Measurements from ENCODE around the gene SLC2A4RG.
"Not testable (repeated sequence)": the region's sequence is repeated elsewhere in the genome, so short reads cannot be mapped to it uniquely, and the experiment has no call there.

SLC2A4RG gene

GRCh38 chr20:63708301-63709148 lies 31.1 kb upstream of the SLC2A4RG start:
- no peak for DNase-seq (ENCODE audit: low read depth)

GRCh38 chr20:63709149-63709527 lies 30.4 kb upstream of the SLC2A4RG start:
- no peak for DNase-seq (ENCODE audit: low read depth)
- peak overlapping the region; percentile 85 for H3K4me3 ChIP-seq (ENCODE audit: low read depth, low read length)

More at GRCh38 chr20:63708301-63709148, 31.1 kb upstream of the SLC2A4RG start:
- H3K4me3 ChIP-seq (ENCODE audit: low read depth, low read length) = peak overlapping the region; percentile 85

GRCh38 chr20:63711085-63711645 lies 28.4 kb upstream of the SLC2A4RG start:
- DNase-seq (ENCODE audit: low read depth) = no peak
- H3K4me3 ChIP-seq (ENCODE audit: low read depth, low read length) = no peak overlapping the region

GRCh38 chr20:63712191-63712590 lies 27.4 kb upstream of the SLC2A4RG start:
- DNase-seq (ENCODE audit: low read depth) = no peak
- no peak overlapping the region for H3K4me3 ChIP-seq (ENCODE audit: low read depth, low read length)

- no peak overlapping the region for H3K4me3 ChIP-seq (ENCODE audit: low read depth, low read length)
- DNase-seq (ENCODE audit: low read depth) = no peak
Observed at GRCh38 chr20:63714858-63715257, 24.7 kb upstream of the SLC2A4RG start.

GRCh38 chr20:63718996-63719395 lies 20.6 kb upstream of the SLC2A4RG start:
- no peak for DNase-seq (ENCODE audit: low read depth)
- H3K4me3 ChIP-seq (ENCODE audit: low read depth, low read length) = no peak overlapping the region

GRCh38 chr20:63722967-63723622 lies 16.5 kb upstream of the SLC2A4RG start:
- DNase-seq (ENCODE audit: low read depth); H3K4me3 ChIP-seq (ENCODE audit: low read depth, low read length): not testable (repeated sequence)

GRCh38 chr20:63730189-63730733 lies 9.3 kb upstream of the SLC2A4RG start:
- not testable (repeated sequence) for DNase-seq (ENCODE audit: low read depth)

GRCh38 chr20:63731410-63731809 lies 8.2 kb upstream of the SLC2A4RG start:
- H3K4me3 ChIP-seq (ENCODE audit: low read depth, low read length) = no peak overlapping the region
- no peak for DNase-seq (ENCODE audit: low read depth)

More at GRCh38 chr20:63730189-63730733, 9.3 kb upstream of the SLC2A4RG start:
- not testable (repeated sequence) for H3K4me3 ChIP-seq (ENCODE audit: low read depth, low read length)

- H3K4me3 ChIP-seq (ENCODE audit: low read depth, low read length) = no peak overlapping the region
Observed at GRCh38 chr20:63732118-63733095, 7.2 kb upstream of the SLC2A4RG start.

GRCh38 chr20:63733117-63733516 lies 6.5 kb upstream of the SLC2A4RG start:
- DNase-seq (ENCODE audit: low read depth) = no peak

More at GRCh38 chr20:63732118-63733095, 7.2 kb upstream of the SLC2A4RG start:
- DNase-seq (ENCODE audit: low read depth) = no peak

GRCh38 chr20:63733579-63734081 lies 5.9 kb upstream of the SLC2A4RG start:
- H3K4me3 ChIP-seq (ENCODE audit: low read depth, low read length) = no peak overlapping the region
- DNase-seq (ENCODE audit: low read depth) = no peak

More at GRCh38 chr20:63733117-63733516, 6.5 kb upstream of the SLC2A4RG start:
- H3K4me3 ChIP-seq (ENCODE audit: low read depth, low read length) = no peak overlapping the region

GRCh38 chr20:63734111-63734945 lies 5.2 kb upstream of the SLC2A4RG start:
- no peak overlapping the region for H3K4me3 ChIP-seq (ENCODE audit: low read depth, low read length)
- no peak for DNase-seq (ENCODE audit: low read depth)

GRCh38 chr20:63734946-63735858 lies 4.4 kb upstream of the SLC2A4RG start:
- H3K4me3 ChIP-seq (ENCODE audit: low read depth, low read length) = no peak overlapping the region
- no peak for DNase-seq (ENCODE audit: low read depth)

GRCh38 chr20:63735859-63736718 lies 3.5 kb upstream of the SLC2A4RG start, which contains the start of gene LIME1:
Gene LIME1 (plus strand): TSS chr20:63736664. CDS start chr20:63737550, 886 bp downstream.
- no peak for DNase-seq (ENCODE audit: low read depth)
- H3K4me3 ChIP-seq (ENCODE audit: low read depth, low read length) = no peak within 1 kb of the TSS
